ENCODE results near the gene PAPPA2.

PAPPA2 gene

DNA sequence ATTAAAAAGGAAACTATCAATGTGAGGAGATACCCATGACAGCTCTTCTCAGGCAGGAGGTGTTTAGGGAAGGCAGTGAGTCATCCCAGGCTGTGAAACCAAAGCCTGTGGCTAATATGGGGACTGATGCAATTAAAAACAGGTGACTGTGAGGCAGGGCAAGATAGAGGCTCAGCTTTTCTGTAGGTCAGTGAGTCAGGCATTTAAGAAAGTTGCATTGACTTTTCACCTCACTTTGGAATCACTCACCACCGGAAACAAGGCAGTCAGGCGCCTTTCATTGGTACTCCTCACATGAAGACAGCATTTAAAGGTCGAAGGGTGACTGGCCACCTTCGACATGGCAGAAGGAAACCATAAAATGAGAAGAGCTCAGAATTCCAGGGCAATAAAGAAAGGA, 54.5 kb downstream of the PAPPA2 start:
- Histone ChIP-seq H3K27me3 (ENCODE audit: insufficient read depth, low read length) (no peaks in the 10 kb centered on the region), H3K36me3 (ENCODE audit: insufficient read depth, low read length) (no peaks in the 10 kb centered on the region), H4K20me1 (ENCODE audit: insufficient read depth, low read length) (no peaks in the 10 kb centered on the region), H3K9me2 (ENCODE audit: low read depth, low read length) (no peaks in the 10 kb centered on the region), H2AFZ (ENCODE audit: low read length) (no peak overlapping the region), H3K9ac (ENCODE audit: low read length) (no peak overlapping the region), H3K4me2 (ENCODE audit: low read length) (no peak overlapping the region), H3K4me1 (ENCODE audit: insufficient read depth, low read length, severe bottlenecking) (no peaks in the 10 kb centered on the region), H3F3A (ENCODE audit: insufficient read depth, low read length) (no peaks in the 10 kb centered on the region), H3K79me2 (ENCODE audit: insufficient read depth, low read length) (no peaks in the 10 kb centered on the region), H3K27ac (ENCODE audit: low read depth, low read length, poor library complexity, severe bottlenecking) (no peak overlapping the region), H3K9me3 (ENCODE audit: low read length) (no peaks in the 10 kb centered on the region), H3K4me3 (ENCODE audit: low read depth, low read length, poor library complexity, severe bottlenecking) (no peak overlapping the region)
- TF ChIP-seq CTCF (IDR thresholded peaks at IDR 0.05; ENCODE audit: low read length) (no peak), EZH2 (IDR thresholded peaks at IDR 0.05; ENCODE audit: borderline replicate concordance, low read length) (no peak)

DNA sequence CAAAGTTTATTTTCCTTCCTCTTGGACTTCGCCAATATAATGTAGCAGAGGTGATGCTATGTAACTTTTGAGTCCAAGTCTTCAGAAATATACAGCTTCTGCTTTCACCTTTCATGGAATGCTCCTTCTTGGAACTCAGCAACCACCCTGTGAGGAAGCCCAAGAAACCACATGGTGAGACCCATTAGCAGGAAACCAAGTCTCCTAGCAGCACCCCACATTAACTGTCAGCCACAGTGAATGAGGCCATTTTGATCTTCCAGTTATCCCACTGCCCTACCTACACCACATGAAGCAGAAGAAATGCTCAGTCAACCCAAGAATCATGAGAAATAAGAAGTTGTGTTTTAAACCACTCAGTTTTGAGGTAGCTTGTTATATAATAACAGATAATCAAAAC, 58.2 kb downstream of the PAPPA2 start:
- H3F3A ChIP-seq (ENCODE audit: insufficient read depth, low read length) = no peaks in the 10 kb centered on the region
- H3K79me2 ChIP-seq (ENCODE audit: insufficient read depth, low read length) = no peaks in the 10 kb centered on the region
- H3K4me1 ChIP-seq (ENCODE audit: insufficient read depth, low read length, severe bottlenecking) = no peaks in the 10 kb centered on the region
- no peak for TF ChIP-seq EZH2 (IDR thresholded peaks at IDR 0.05; ENCODE audit: borderline replicate concordance, low read length)
- TF ChIP-seq CTCF (IDR thresholded peaks at IDR 0.05; ENCODE audit: low read length) = no peak
- H4K20me1 ChIP-seq (ENCODE audit: insufficient read depth, low read length) = no peaks in the 10 kb centered on the region
- no peak overlapping the region for H3K27ac ChIP-seq (ENCODE audit: low read depth, low read length, poor library complexity, severe bottlenecking)
- H3K9ac ChIP-seq (ENCODE audit: low read length) = no peak overlapping the region
- H3K27me3 ChIP-seq (ENCODE audit: insufficient read depth, low read length) = no peaks in the 10 kb centered on the region
- no peaks in the 10 kb centered on the region for H3K9me3 ChIP-seq (ENCODE audit: low read length)
- H3K4me3 ChIP-seq (ENCODE audit: low read depth, low read length, poor library complexity, severe bottlenecking) = no peak overlapping the region
- no peaks in the 10 kb centered on the region for H3K36me3 ChIP-seq (ENCODE audit: insufficient read depth, low read length)
- H2AFZ ChIP-seq (ENCODE audit: low read length) = no peak overlapping the region
- H3K9me2 ChIP-seq (ENCODE audit: low read depth, low read length) = no peaks in the 10 kb centered on the region
- no peak overlapping the region for H3K4me2 ChIP-seq (ENCODE audit: low read length)

- no peak overlapping the region for H2AFZ ChIP-seq (ENCODE audit: low read length)
- H3K4me2 ChIP-seq (ENCODE audit: low read length) = no peak overlapping the region
- no peaks in the 10 kb centered on the region for H3K79me2 ChIP-seq (ENCODE audit: insufficient read depth, low read length)
- no peaks in the 10 kb centered on the region for H3F3A ChIP-seq (ENCODE audit: insufficient read depth, low read length)
- no peaks in the 10 kb centered on the region for H3K36me3 ChIP-seq (ENCODE audit: insufficient read depth, low read length)
- no peaks in the 10 kb centered on the region for H3K4me1 ChIP-seq (ENCODE audit: insufficient read depth, low read length, severe bottlenecking)
- TF ChIP-seq CTCF (IDR thresholded peaks at IDR 0.05; ENCODE audit: low read length) = no peak
- TF ChIP-seq EZH2 (IDR thresholded peaks at IDR 0.05; ENCODE audit: borderline replicate concordance, low read length) = no peak
- no peaks in the 10 kb centered on the region for H3K27me3 ChIP-seq (ENCODE audit: insufficient read depth, low read length)
- H3K9me3 ChIP-seq (ENCODE audit: low read length) = no peaks in the 10 kb centered on the region
- H3K27ac ChIP-seq (ENCODE audit: low read depth, low read length, poor library complexity, severe bottlenecking) = no peak overlapping the region
- H3K9me2 ChIP-seq (ENCODE audit: low read depth, low read length) = no peaks in the 10 kb centered on the region
- H3K9ac ChIP-seq (ENCODE audit: low read length) = no peak overlapping the region
- no peak overlapping the region for H3K4me3 ChIP-seq (ENCODE audit: low read depth, low read length, poor library complexity, severe bottlenecking)
- H4K20me1 ChIP-seq (ENCODE audit: insufficient read depth, low read length) = no peaks in the 10 kb centered on the region
Measured at GRCh38 chr1:176522310-176522845, 59.4 kb downstream of the PAPPA2 start.
